Cardiac fibroblast (primary cell): ENCODE results near the gene RGS3.
A peak's percentile ranks its signal among the peaks of the same experiment; 100 is the strongest.

ENCODE experiments used
- DNase-seq, 2 donors: peaks; one replicate each; pipeline versions ENCODE4 v3.0.0 to v3.0.0-alpha.2; 2010; ENCODE audit warnings: low read depth in 2 of 2
- H3K4me3 ChIP-seq, 2 donors: replicated peaks in 1 of 2; 1 replicate in 1 of 2; 2 replicates in 1 of 2; pipeline ENCODE4 v1.5.1; 2011; ENCODE audit warnings: low read depth in 2 of 2, low read length in 2 of 2, mild to moderate bottlenecking in 2 of 2, moderate library complexity in 1 of 2
- CTCF ChIP-seq: IDR thresholded peaks from one replicate; pipeline ENCODE4 v1.5.1; 2011; ENCODE audit warnings: low read depth, mild to moderate bottlenecking, low read length, inconsistent platforms

RGS3 gene

GRCh38 chr9:113506090-113506589, 42.6 kb downstream of the RGS3 start:
- no peak for DNase-seq

GRCh38 chr9:113507256-113507655, 43.7 kb downstream of the RGS3 start:
- no peak overlapping the region for H3K4me3 ChIP-seq
- no peak for TF ChIP-seq CTCF
- no peak for DNase-seq

More at GRCh38 chr9:113506090-113506589, 42.6 kb downstream of the RGS3 start:
- H3K4me3 ChIP-seq: no peak overlapping the region
- no peak for TF ChIP-seq CTCF

DNA sequence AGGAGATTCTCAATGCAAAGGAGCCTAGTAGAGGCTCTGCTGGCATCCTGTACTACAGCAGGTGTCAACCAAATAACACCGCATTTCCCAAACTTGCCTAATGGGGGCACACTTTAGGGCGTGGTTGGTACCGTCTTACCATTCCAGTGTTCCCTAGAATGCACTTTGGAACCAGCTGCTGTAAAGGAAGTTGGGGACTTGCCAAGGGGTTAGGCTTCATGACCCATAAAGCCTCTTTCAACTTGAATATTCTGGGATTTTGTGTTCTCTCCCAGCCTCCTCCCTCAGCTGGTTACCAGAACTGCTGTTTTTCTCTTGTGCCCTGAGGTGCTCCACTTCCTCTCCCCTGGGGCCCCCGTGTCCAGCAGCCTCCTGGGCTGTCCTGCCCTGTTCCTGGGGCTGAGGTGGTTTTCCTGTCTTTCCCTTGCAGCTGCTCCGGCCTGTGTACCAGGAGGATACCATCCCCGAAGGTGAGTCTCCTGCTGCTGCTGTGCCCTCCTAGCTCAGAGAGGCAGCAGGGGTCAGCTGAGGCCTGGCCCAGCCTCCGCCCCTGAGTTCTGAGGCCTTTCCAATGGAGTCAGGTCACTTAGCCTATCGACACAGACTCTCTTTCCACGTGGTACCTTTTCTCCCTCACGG, 44.7 kb downstream of the RGS3 start:
- no peak overlapping the region for H3K4me3 ChIP-seq
- TF ChIP-seq CTCF: peak; percentile 8
- DNase-seq: peak in 1 of 2 donors; percentile 57

GRCh38 chr9:113509463-113509862, 45.9 kb downstream of the RGS3 start:
- TF ChIP-seq CTCF: no peak
- peak; percentile 51 to 64 for DNase-seq
- no peak overlapping the region for H3K4me3 ChIP-seq

DNA sequence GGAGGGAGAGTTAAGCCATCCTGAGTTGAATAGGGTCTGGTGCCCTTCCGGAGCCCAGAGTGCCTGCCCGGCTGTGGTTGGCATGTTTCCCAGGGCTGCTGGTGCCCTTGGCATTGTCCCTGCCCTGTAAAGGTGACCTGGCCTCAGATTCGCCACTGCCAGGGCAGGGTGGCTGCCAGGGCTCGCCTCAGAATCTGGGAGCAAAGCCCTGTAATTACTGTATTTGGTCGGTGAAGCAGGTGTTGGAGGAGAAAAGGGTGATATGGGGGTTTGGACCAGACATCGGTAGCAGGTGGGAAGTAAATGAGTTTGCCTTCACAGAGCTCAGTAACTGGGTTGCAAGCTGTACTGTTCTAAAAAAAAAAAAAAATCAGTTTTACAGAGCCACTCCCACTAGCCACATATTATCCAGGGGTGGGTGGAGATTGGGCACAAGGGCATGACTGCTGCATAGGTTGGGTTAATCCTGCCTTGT, 47.6 kb downstream of the RGS3 start:
- no peak for DNase-seq
- no peak for TF ChIP-seq CTCF
- H3K4me3 ChIP-seq: no peak overlapping the region

- H3K4me3 ChIP-seq: no peak overlapping the region
- peak in 1 of 2 donors; percentile 48 for DNase-seq
- TF ChIP-seq CTCF: no peak
Observed at GRCh38 chr9:113511856-113512761, 48.6 kb downstream of the RGS3 start.
